HEK293T (cell line): ENCODE measurements around the gene MAGEB2.

ENCODE experiments used
- CTCF ChIA-PET: fragments of 350-600 bp; formaldehyde crosslinking; extraction: SDS; loops from one replicate; lab custom pipeline; 2021; ENCODE audit warnings: antibody characterized with exemption, inconsistent platforms; lab: Yijun Ruan, JAX
- POLR2A ChIA-PET: fragments of 350-600 bp; formaldehyde crosslinking; extraction: SDS; loops from one replicate; lab custom pipeline; 2020; ENCODE audit warnings: antibody characterized with exemption, inconsistent platforms; lab: Yijun Ruan, JAX
- DNase-seq: peaks from one replicate; pipeline ENCODE4 v3.0.0; 2012; ENCODE audit warnings: mixed read lengths; ENCODE audit errors: extremely low spot score
- ARNT ChIP-seq: fragments of 450-650 bp; IDR thresholded peaks from 2 replicates; pipeline ENCODE4 v1.6.1; 2017; ENCODE audit warnings: mild to moderate bottlenecking
- BHLHE40 ChIP-seq: fragments of 450-650 bp; IDR thresholded peaks from 2 replicates; pipeline ENCODE4 v1.6.1; 2016; ENCODE audit warnings: mild to moderate bottlenecking, moderate library complexity, borderline replicate concordance
- CTBP1 ChIP-seq: fragments of 450-650 bp; IDR thresholded peaks from 2 replicates; pipeline ENCODE4 v1.6.1; 2016; ENCODE audit warnings: borderline replicate concordance
- ELF4 ChIP-seq: fragments of 450-650 bp; IDR thresholded peaks from 2 replicates; pipeline ENCODE4 v1.6.1; 2017; ENCODE audit warnings: antibody characterized with exemption
- FOXA1 ChIP-seq: fragments of 450-650 bp; IDR thresholded peaks from 2 replicates; pipeline ENCODE4 v1.6.1; 2016; ENCODE audit warnings: mild to moderate bottlenecking
- FOXK2 ChIP-seq: fragments of 450-650 bp; IDR thresholded peaks from 2 replicates; pipeline ENCODE4 v1.6.1; 2016; ENCODE audit warnings: mild to moderate bottlenecking
- FOXM1 ChIP-seq: fragments of 450-650 bp; IDR thresholded peaks from 2 replicates; pipeline ENCODE4 v1.6.1; 2017; ENCODE audit warnings: mild to moderate bottlenecking, borderline replicate concordance
- HDGF ChIP-seq: fragments of 450-650 bp; IDR thresholded peaks from 2 replicates; pipeline ENCODE4 v1.6.1; 2017; ENCODE audit warnings: antibody characterized with exemption, borderline replicate concordance
- L3MBTL2 ChIP-seq: fragments of 450-650 bp; conservative IDR thresholded peaks from 2 replicates; pipeline ENCODE4 v1.6.1; 2016; ENCODE audit warnings: mild to moderate bottlenecking
- LEF1 ChIP-seq: fragments of 450-650 bp; IDR thresholded peaks from 2 replicates; pipeline ENCODE4 v1.6.1; 2017; ENCODE audit warnings: mild to moderate bottlenecking, borderline replicate concordance
- NFRKB ChIP-seq: fragments of 450-650 bp; IDR thresholded peaks from 2 replicates; pipeline ENCODE4 v1.6.1; 2016; ENCODE audit warnings: mild to moderate bottlenecking, moderate library complexity
- SP1 ChIP-seq: fragments of 450-650 bp; IDR thresholded peaks from 2 replicates; pipeline ENCODE4 v1.6.1; 2017
- SUZ12 ChIP-seq: fragments of 450-650 bp; IDR thresholded peaks from 2 replicates; pipeline ENCODE4 v1.6.1; 2016; ENCODE audit warnings: mild to moderate bottlenecking
- TARDBP ChIP-seq: fragments of 450-650 bp; IDR thresholded peaks from 2 replicates; pipeline ENCODE4 v1.6.1; 2016
- ZNF384 ChIP-seq: fragments of 450-650 bp; IDR thresholded peaks from 2 replicates; pipeline ENCODE4 v1.6.1; 2016
- TF ChIP-seq, protein P1 (sequence below): fragments of 450-650 bp; IDR thresholded peaks from 2 replicates; pipeline ENCODE4 v1.6.1; 2016

The MAGEB2 gene

DNA sequence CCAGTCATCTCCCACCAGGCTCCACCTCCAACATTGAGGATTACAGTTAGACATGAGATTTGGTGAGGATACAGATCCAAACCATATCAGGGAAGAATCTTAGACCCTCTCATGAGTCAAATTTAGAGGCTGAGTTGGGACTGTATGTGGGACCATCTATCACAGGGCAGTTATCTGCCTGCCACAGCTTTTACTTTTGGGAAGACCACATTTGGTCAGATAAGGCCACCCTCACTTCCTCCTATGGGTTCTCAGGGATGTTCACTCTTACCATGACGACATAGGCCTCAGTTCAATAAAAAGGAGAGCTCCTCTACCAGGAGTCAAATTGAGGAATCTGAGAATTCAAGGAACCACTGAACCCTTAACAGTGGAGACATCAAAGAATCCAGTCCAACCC lies 2.1 kb downstream of the MAGEB2 start:
- DNase-seq, result no peak
- no peak for TF ChIP-seq NFRKB
- POLR2A ChIA-PET, result no interaction called here
- CTCF ChIA-PET, result no interaction called here

DNA sequence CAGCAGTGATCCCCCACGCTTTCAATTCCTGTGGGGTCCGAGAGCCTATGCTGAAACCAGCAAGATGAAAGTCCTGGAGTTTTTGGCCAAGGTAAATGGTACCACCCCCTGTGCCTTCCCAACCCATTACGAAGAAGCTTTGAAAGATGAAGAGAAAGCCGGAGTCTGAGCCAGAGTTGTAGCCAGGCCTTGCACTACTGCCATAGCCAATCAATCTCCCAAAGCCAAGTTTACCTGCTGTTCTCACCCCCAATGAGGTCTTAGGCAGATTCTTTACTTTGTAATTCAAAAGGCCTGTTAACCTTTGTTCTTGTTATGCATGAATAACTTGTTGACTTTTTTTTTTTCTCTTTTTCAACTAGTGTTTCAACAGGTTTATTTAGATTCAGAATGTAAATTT lies 4.0 kb downstream of the MAGEB2 start:
- TF ChIP-seq LEF1, result no peak
- TF ChIP-seq ARNT, result no peak
- no peak for TF ChIP-seq FOXA1
- TF ChIP-seq HDGF, result no peak
- no peak for TF ChIP-seq FOXM1
- no peak for TF ChIP-seq CTBP1
- no peak for TF ChIP-seq SP1
- TF ChIP-seq SUZ12, result no peak
- TF ChIP-seq, protein P1, sequence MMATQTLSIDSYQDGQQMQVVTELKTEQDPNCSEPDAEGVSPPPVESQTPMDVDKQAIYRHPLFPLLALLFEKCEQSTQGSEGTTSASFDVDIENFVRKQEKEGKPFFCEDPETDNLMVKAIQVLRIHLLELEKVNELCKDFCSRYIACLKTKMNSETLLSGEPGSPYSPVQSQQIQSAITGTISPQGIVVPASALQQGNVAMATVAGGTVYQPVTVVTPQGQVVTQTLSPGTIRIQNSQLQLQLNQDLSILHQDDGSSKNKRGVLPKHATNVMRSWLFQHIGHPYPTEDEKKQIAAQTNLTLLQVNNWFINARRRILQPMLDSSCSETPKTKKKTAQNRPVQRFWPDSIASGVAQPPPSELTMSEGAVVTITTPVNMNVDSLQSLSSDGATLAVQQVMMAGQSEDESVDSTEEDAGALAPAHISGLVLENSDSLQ, result no peak
- TF ChIP-seq NFRKB, result no peak
- TF ChIP-seq L3MBTL2, result no peak
- no peak for TF ChIP-seq FOXK2
- TF ChIP-seq TARDBP, result no peak
- no peak for TF ChIP-seq BHLHE40
- TF ChIP-seq ELF4, result no peak
- no peak for TF ChIP-seq ZNF384
- no peak for DNase-seq
- ChIA-PET CTCF (no interaction called here), POLR2A (no interaction called here)

DNA sequence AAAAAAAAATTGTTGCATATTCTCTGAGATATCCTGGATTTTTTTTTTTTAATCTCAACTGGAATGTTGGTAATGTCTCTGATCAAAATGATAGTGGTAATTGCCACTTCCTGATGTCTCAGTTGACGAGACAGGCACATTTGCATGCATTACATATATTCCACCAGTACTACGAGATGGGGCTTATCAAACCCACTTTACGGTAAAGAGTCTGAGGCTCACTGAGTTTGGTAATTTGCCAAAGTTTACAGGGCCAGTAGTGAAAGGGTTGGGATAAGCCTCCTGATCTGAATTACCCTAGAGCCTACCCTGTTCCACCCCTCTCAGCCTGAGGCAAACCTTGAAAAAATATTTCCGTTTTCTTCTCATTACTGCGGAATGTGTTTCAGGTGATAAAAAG lies 5.3 kb downstream of the MAGEB2 start:
- no peak for TF ChIP-seq FOXK2
- TF ChIP-seq, protein P1, result no peak
- no peak for TF ChIP-seq FOXA1
- ChIA-PET CTCF (no interaction called here), POLR2A (no interaction called here)
- DNase-seq, result no peak

DNA sequence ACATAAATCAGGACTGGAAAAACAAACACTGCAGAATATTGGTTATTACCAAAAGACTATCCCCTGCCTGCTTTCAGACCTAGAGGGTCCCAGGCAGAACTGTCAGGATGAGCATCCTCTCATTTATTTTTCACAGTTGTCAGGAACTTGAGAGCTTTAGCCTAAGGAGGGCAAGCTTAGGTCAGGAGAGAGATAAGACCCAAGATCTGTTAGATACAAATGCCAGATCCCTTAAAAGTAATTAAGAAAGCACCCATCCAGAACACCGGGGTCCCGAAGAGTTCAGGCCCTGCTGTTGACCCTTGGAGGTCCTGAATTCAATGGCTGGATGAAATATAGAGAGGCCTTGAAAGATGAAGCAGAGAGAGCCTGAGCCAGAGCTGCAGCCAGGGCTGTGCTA lies 9.2 kb downstream of the MAGEB2 start:
- DNase-seq, result no peak
- CTCF ChIA-PET, result no interaction called here
- POLR2A ChIA-PET, result no interaction called here
- TF ChIP-seq FOXM1 (no peak), L3MBTL2 (no peak), FOXA1 (no peak), BHLHE40 (no peak), TARDBP (no peak), ARNT (no peak), CTBP1 (no peak), NFRKB (no peak)
- TF ChIP-seq, protein P1, result no peak

DNA sequence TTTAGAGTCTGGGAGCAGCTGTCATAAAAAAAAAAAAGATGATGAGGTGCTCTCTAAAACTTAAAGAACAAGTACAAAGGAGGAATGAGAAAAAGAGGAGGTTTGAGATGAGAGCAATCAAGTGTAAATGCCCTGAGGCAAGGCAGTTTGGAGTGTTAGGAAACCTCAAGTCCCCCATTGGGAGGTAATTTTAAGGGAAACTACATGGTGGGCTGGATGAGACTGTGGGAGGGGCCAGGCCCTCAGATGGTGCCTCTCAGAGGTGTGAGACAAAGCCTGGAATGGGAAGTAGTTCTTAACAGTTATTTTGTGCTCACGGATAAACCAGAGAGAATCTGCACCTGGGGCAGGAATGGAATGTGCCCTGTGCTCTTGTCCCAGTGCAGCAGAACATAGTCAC lies 13.2 kb downstream of the MAGEB2 start:
- ChIA-PET CTCF (no interaction called here), POLR2A (no interaction called here)
- no peak for TF ChIP-seq TARDBP
- TF ChIP-seq FOXK2, result no peak
- DNase-seq, result no peak

DNA sequence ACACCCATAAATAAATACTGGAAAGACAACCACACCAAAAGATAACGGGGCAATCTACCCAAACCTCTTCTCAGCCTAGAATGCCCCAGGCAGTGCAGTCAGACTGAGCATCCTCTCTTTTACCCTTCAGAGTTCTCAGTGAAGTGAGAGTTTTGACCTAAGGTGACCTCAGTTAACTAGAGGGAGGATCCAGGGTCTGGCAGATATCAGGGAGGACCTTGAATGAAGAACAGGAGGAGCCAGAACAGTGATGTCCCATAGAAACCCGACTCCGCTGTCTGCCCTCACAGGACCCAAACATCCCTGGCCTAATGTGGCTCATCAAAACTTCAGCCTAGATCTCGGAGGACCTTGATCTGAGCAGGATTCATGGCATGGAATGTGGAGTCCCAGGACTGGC lies 15.0 kb downstream of the MAGEB2 start, which contains the start of gene MAGEB3:
Gene MAGEB3 (plus strand): TSS at position 263 of the 400 bp plus-strand sequence. CDS start 5,268 bp downstream, outside the sequence.
- ChIA-PET POLR2A (no interaction called here), CTCF (no interaction called here)
- DNase-seq, result no peak
- TF ChIP-seq HDGF, result no peak
- no peak for TF ChIP-seq CTBP1
- TF ChIP-seq SP1, result no peak
- TF ChIP-seq, protein P1, result no peak
- no peak for TF ChIP-seq TARDBP
- no peak for TF ChIP-seq ARNT
- TF ChIP-seq ELF4, result no peak
- no peak for TF ChIP-seq ZNF384
- no peak for TF ChIP-seq FOXK2
- TF ChIP-seq LEF1, result no peak
- no peak for TF ChIP-seq L3MBTL2
- no peak for TF ChIP-seq FOXM1
- TF ChIP-seq FOXA1, result no peak
- TF ChIP-seq BHLHE40, result no peak

DNA sequence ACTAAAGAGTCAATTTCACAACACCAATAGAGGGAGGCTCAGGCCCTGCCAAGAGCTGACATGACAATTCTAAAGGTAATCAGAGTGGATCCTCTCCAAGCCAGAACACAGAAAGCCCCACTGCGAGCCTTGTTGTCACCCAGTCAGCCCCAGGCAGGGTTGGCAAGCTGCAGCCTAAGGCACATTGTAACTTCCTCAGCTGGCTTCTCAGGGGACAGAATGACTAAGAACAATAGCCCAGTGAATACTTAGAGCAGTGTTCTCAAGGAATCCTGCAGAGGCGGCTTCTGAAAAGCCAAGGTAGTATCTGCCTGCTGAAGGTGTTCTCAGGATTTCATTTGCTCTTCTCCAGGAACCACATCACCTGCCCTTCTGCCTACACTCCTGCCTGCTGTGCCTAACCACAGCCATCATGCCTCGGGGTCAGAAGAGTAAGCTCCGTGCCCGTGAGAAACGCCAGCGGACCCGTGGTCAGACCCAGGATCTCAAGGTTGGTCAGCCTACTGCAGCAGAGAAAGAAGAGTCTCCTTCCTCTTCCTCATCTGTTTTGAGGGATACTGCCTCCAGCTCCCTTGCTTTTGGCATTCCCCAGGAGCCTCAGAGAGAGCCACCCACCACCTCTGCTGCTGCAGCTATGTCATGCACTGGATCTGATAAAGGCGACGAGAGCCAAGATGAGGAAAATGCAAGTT lies 26.5 kb downstream of the MAGEB2 start, which contains the start of gene MAGEB4:
Gene MAGEB4 (plus strand): TSS at position 277 of the 692 bp plus-strand sequence. CDS start 136 bp downstream, at position 413.
- DNase-seq, result no peak
- CTCF ChIA-PET, result no interaction called here
- TF ChIP-seq, protein P1, result no peak
- TF ChIP-seq TARDBP (no peak), ARNT (no peak), BHLHE40 (no peak)
- POLR2A ChIA-PET, result no interaction called here
